ENCODE data around the gene HACL1.
A peak's percentile ranks its signal among the peaks of the same experiment; 100 is the strongest.

Gene HACL1

DNA sequence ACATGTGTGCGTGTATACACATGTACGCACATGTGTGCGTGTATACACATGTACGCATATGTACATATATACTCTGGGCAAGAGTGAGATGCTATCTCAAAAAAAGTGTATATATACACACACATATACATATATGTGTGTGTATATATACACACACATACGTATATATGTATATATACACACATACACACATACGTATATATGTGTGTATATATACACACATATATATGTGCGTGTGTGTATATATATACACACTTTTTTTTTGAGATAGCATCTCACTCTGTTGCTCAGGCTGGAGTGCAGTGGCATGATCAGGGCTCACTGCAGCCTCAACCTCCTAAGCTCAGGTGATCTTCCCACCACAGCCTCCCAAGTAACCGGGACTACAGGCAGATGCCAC lies 8.4 kb downstream of the HACL1 start:
- TF ChIP-seq, protein P1, sequence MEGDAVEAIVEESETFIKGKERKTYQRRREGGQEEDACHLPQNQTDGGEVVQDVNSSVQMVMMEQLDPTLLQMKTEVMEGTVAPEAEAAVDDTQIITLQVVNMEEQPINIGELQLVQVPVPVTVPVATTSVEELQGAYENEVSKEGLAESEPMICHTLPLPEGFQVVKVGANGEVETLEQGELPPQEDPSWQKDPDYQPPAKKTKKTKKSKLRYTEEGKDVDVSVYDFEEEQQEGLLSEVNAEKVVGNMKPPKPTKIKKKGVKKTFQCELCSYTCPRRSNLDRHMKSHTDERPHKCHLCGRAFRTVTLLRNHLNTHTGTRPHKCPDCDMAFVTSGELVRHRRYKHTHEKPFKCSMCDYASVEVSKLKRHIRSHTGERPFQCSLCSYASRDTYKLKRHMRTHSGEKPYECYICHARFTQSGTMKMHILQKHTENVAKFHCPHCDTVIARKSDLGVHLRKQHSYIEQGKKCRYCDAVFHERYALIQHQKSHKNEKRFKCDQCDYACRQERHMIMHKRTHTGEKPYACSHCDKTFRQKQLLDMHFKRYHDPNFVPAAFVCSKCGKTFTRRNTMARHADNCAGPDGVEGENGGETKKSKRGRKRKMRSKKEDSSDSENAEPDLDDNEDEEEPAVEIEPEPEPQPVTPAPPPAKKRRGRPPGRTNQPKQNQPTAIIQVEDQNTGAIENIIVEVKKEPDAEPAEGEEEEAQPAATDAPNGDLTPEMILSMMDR (IDR thresholded peaks at IDR 0.05; ENCODE audit: low read depth, low read length, missing control alignments): no peak
- Histone ChIP-seq H3K36me3 (replicated peaks) (peaks cover 11% of the 10 kb centered on the region), H3K27me3 (replicated peaks) (no peaks in the 10 kb centered on the region), H3K4me3 (ENCODE audit: low read depth, low read length) (no peak overlapping the region), H3K27ac (no peak overlapping the region)
- in situ Hi-C loops (cut with HindIII; ENCODE audit: low pct_ligation_motif_present, low sequenced_read_pairs): no loop called here
- DNase-seq: no peak

DNA sequence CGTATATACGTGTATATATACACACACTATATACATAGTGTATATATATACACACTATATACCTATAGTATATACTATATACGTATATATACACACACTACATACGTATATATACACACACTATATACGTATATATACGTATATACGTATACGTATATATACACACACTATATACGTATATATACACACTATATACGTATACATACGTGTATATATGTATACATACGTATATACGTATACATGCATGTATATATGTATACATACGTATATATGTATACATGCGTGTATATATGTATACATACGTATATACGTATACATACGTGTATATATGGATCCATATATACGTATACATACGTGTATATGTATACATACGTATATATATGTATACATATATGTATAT lies 9.4 kb downstream of the HACL1 start:
- DNase-seq: no peak

DNA sequence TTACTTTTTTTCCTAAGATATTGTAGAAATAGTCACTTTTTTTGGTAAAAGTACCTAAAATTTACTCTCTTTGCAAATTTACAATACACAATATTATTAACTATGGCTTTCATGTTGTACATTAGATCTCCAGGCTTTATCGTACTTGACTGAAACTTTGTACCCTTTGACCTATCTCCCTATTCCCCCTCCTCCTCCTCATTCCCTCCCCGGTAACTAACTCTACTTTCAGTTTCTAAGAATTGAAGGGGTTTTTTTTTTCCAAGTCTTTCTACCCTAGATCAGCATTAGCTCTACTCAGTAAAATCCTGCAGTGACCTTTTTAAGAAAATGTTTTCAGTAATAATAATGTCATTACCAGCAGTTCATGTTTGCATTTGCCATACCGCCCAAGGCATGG lies 10.1 kb downstream of the HACL1 start:
- H3K36me3 ChIP-seq (replicated peaks): peaks cover 8% of the 10 kb centered on the region
- no peak overlapping the region for H3K27ac ChIP-seq
- TF ChIP-seq, protein P1 (IDR thresholded peaks at IDR 0.05; ENCODE audit: low read depth, low read length, missing control alignments): no peak
- no peak overlapping the region for H3K4me3 ChIP-seq (ENCODE audit: low read depth, low read length)
- no peaks in the 10 kb centered on the region for H3K27me3 ChIP-seq (replicated peaks)
- in situ Hi-C loops (cut with HindIII; ENCODE audit: low pct_ligation_motif_present, low sequenced_read_pairs): no loop called here
- DNase-seq: no peak

More for the DNA sequence above, 9.4 kb downstream of the HACL1 start:
- in situ Hi-C loops (cut with HindIII; ENCODE audit: low pct_ligation_motif_present, low sequenced_read_pairs): no loop called here
- no peaks in the 10 kb centered on the region for H3K27me3 ChIP-seq (replicated peaks)
- H3K36me3 ChIP-seq (replicated peaks): peaks cover 8% of the 10 kb centered on the region
- TF ChIP-seq, protein P1 (IDR thresholded peaks at IDR 0.05; ENCODE audit: low read depth, low read length, missing control alignments): no peak
- H3K27ac ChIP-seq: no peak overlapping the region
- H3K4me3 ChIP-seq (ENCODE audit: low read depth, low read length): no peak overlapping the region

DNA sequence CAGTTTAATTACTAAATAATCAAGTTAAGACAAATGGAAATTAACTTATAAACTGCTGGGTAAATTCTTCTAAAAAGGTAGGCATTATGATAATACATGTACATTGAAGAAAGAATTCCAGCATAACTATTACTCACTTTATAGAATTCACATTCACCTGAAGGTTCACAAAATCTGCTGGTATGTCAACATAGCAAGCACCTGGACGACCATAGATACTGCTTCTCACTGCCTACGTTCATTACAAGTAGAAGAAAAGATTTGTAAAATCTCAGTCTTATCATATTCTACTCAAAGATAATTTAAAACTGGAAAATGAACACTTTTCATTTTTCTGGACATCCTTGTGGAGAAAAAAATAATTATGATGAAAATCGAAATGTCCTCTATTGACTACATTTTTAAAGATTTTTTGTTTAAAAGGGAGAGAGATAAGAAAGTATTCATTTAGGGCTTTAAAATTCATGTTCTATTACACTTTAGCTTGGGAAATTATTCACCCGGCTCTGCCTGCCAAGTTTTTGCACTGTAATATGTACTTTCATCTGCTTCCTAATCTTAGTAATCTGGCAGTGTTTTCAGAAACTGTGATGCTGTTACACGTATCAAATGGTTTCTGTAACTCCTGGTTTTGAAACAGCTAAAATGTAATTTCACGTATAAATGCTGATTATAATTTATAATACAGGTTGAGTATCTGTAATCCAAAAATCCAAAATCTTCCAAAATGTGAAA lies 16.1 kb downstream of the HACL1 start:
- peak; percentile 19 for DNase-seq
- Histone ChIP-seq H3K27ac (peak overlapping the region; percentile 5), H3K36me3 (replicated peaks) (peaks cover 18% of the 10 kb centered on the region), H3K4me3 (ENCODE audit: low read depth, low read length) (no peak overlapping the region), H3K27me3 (replicated peaks) (no peaks in the 10 kb centered on the region)
- in situ Hi-C loops (cut with HindIII; ENCODE audit: low pct_ligation_motif_present, low sequenced_read_pairs): no loop called here
- TF ChIP-seq, protein P1 (IDR thresholded peaks at IDR 0.05; ENCODE audit: low read depth, low read length, missing control alignments): no peak

DNA sequence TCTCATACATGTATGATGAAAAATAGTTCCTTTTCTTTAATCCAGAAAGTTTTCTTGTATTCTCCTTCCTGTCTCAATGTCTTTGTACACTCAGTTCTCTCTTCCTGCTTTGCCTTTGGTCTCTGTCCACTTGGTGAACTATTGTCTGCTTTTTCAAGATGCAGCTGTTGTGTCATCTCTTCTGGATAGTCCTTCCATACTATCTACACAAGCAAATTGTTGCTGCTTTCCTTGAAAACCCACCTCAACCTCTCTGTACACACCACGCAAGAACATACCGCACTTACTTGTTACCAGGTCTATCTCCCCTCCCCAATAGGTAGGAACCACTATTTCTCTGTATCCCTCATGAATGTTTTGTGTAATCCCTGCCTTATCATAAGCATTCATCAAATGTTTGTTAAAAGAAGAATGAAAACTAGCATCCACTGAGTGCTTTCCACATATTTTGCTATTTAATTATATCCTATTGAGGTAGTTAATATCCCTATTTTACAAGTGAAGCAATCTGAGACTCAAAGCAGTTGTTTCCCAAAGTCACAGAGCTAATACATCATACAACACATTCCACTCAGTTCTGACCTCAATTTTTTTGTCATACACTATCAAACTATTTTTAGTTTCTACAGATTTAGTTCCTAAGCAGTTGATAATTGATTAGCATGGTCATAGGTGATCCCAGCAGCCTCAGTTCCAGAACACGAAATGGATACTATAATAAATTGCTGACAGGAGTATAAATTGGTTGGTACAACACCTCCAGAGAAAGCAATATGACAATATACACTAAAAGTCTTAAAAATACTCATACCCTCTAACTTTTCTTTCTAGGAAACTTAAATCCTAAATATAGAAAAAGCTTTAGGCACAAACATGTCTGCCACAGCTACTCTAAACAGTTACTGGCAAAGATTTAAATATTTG lies 19.6 kb downstream of the HACL1 start:
- H3K4me3 ChIP-seq (ENCODE audit: low read depth, low read length): no peak overlapping the region
- DNase-seq: no peak
- TF ChIP-seq, protein P1 (IDR thresholded peaks at IDR 0.05; ENCODE audit: low read depth, low read length, missing control alignments): no peak
- H3K27ac ChIP-seq: no peak overlapping the region
- no peaks in the 10 kb centered on the region for H3K27me3 ChIP-seq (replicated peaks)
- H3K36me3 ChIP-seq (replicated peaks): peaks cover 20% of the 10 kb centered on the region
- in situ Hi-C loops (cut with HindIII; ENCODE audit: low pct_ligation_motif_present, low sequenced_read_pairs): no loop called here

Data from brain microvascular endothelial cell (primary cell).